ENCODE measurements around the gene TSEN2.

GRCh38 chr3:12442654-12443501, 41.4 kb upstream of the TSEN2 start:
- no peak for TF ChIP-seq CTCF (IDR thresholded peaks at IDR 0.05)
- no peak for TF ChIP-seq POLR2A (IDR thresholded peaks at IDR 0.05)
